Duodenal mucosa (tissue), 2 donors: Measurements from ENCODE around the gene CCSAP.

ENCODE experiments used
- H3K27ac ChIP-seq: one replicate; pipeline ENCODE4 v1.7.0; 2013; ENCODE audit warnings: low read depth, low read length
- H3K27me3 ChIP-seq, 2 donors: one replicate each; pipeline ENCODE4 v1.7.0; 2013; ENCODE audit warnings: low read length in 2 of 2, control low read depth in 1 of 2; ENCODE audit not compliant: insufficient read depth in 2 of 2, control insufficient read depth in 1 of 2
- H3K36me3 ChIP-seq, 2 donors: one replicate each; pipeline ENCODE4 v1.7.0; 2013; ENCODE audit warnings: low read length in 2 of 2, control low read depth in 1 of 2; ENCODE audit not compliant: insufficient read depth in 2 of 2, control insufficient read depth in 1 of 2
- H3K4me1 ChIP-seq, 2 donors: one replicate each; pipeline ENCODE4 v1.7.0; 2013; ENCODE audit warnings: low read length in 2 of 2, control low read depth in 1 of 2; ENCODE audit not compliant: insufficient read depth in 2 of 2, control insufficient read depth in 1 of 2
- H3K4me3 ChIP-seq, 2 donors: one replicate each; pipeline ENCODE4 v1.7.0; 2013; ENCODE audit warnings: low read length in 2 of 2, low read depth in 1 of 2
- H3K9ac ChIP-seq, 2 donors: one replicate each; pipeline ENCODE4 v1.7.0; 2013; ENCODE audit warnings: low read length in 2 of 2, low read depth in 1 of 2
- H3K9me3 ChIP-seq, 2 donors: one replicate each; pipeline ENCODE4 v1.7.0; 2013; ENCODE audit warnings: low read length in 2 of 2, control low read depth in 1 of 2; ENCODE audit not compliant: control insufficient read depth in 1 of 2

The CCSAP gene

DNA sequence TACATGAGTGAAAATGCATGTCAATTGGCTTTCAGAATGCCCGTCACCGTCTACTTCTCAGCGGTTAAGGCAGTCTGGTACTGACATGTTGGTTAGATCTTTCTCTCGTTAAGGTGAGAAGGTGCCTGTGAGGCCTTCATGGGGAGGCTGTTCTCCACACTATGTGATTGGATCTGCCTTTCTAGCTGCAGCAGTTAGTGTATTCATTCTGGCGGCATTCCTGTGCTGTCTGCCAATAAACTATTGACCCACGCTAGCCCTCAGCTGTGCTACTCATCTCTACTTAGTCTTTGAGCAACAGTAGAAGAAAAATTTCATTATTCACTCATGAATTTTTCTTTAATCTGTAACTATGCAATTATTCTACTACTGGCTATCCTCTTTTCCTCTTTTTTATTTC, 32.0 kb downstream of the CCSAP start:
- Histone ChIP-seq H3K27ac (no peak overlapping the region), H3K36me3 (peaks cover 10 to 42% of the 10 kb centered on the region in 2 donors), H3K9ac (no peak overlapping the region), H3K9me3 (no peaks in the 10 kb centered on the region), H3K4me3 (no peak overlapping the region), H3K27me3 (no peaks in the 10 kb centered on the region), H3K4me1 (no peaks in the 10 kb centered on the region)

DNA sequence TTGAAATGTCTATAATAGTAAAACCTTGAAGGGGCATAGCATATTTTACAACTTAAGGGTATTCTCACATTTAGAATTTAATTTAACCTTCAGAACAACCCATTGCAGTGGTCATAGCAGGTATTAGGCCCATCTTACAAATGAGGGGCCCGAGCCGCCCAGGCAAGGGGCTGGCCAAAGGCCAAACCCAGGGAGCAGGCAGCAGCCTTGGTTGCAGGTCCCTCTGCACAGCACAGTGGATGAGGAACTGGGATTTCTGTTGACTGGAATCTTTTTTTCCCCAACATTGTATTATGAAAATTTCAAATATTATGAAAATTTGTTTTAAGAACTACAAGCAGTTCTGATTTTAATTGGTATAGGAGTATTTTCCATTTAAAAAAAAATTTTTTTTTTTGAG, 33.2 kb downstream of the CCSAP start:
- H3K9me3 ChIP-seq = no peaks in the 10 kb centered on the region
- peaks cover 10 to 51% of the 10 kb centered on the region in 2 donors for H3K36me3 ChIP-seq
- H3K27me3 ChIP-seq = no peaks in the 10 kb centered on the region
- H3K9ac ChIP-seq = no peak overlapping the region
- H3K4me1 ChIP-seq = no peaks in the 10 kb centered on the region
- no peak overlapping the region for H3K4me3 ChIP-seq
- no peak overlapping the region for H3K27ac ChIP-seq

DNA sequence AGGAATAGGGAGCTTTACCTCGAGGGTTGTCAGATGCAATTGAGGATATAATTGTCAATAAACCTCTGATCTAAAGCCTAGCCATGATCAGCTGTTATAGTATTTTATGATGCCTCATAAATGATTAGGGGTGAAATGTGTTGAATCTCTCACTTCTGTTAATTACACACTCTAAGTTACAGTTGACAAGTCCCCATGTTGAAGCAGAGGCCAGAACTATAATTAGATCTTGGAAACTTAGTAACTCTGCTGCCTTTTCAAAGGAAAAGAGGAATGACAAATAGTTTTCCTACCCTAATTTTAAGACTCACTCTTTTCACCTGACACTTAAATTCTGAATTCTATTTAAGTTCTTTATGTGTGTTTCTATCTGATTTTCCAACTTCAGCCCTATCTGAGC, 33.8 kb downstream of the CCSAP start:
- H3K9ac ChIP-seq = no peak overlapping the region

DNA sequence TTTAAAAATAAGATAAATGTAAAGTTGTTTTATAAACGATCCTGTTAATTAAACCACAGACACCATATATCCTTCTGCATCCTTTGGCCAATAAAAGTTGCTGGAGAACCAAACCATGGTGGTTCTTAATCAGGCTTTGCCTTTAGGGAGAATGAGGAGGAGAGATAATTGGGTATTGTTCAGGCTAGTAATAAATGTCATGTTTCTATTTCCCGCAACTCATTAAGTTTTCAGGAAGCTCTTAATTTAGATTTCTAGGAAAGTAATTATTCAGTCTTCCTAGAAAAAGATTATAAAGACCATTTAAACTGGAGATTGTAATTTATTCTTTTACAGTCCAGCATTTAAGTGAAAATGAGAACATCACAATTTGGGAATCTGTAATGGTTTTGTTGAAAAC, 37.5 kb downstream of the CCSAP start:
- Histone ChIP-seq H3K9me3 (no peaks in the 10 kb centered on the region), H3K4me1 (no peaks in the 10 kb centered on the region), H3K4me3 (no peak overlapping the region), H3K9ac (no peak overlapping the region), H3K27ac (no peak overlapping the region), H3K36me3 (peaks cover 14 to 67% of the 10 kb centered on the region in 2 donors), H3K27me3 (no peaks in the 10 kb centered on the region)

More for the DNA sequence above, 33.8 kb downstream of the CCSAP start:
- Histone ChIP-seq H3K36me3 (peaks cover 15 to 56% of the 10 kb centered on the region in 2 donors), H3K4me1 (no peaks in the 10 kb centered on the region), H3K27me3 (no peaks in the 10 kb centered on the region), H3K27ac (no peak overlapping the region), H3K4me3 (no peak overlapping the region), H3K9me3 (no peaks in the 10 kb centered on the region)

DNA sequence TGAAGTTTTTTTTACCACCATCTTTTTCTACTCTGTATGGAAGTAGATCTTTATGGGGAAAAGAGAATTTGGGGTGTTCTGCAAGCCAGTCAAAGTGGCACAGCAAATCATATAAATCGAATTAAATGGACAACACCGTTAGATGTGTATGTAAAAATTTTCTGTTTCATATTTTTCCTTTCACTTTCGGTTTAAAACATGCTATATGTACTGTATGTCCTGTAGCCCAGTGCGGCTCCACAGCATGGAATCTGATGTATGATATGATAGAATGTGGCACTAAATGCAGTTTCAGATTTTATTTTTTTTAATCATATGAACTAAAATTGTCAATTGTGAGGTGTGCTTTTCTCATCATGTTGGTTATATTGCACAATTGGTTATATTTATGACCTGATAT, 39.0 kb downstream of the CCSAP start:
- Histone ChIP-seq H3K36me3 (peaks cover 26 to 74% of the 10 kb centered on the region in 2 donors), H3K9ac (no peak overlapping the region), H3K27ac (no peak overlapping the region), H3K4me3 (no peak overlapping the region), H3K9me3 (no peaks in the 10 kb centered on the region), H3K27me3 (no peaks in the 10 kb centered on the region), H3K4me1 (no peaks in the 10 kb centered on the region)

DNA sequence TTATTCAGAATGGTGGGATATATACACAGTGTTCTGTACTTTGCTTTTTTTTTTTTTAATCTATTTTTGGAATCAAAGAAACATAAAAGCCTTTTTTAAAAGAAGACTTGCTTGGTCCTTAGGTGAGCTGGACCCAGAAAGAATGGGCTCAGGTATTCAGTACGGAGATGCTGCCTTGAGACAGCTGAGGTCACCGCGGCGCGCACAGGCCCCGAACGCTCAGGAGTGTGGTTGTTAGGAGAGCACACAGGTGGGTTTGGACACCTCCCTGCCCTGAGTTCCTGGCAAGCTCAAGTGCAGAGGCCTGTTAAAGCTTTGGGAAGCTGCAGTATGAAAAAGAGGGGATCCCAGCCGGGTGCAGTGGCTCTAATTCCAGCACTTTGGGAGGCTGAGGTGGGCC, 40.1 kb downstream of the CCSAP start:
- no peaks in the 10 kb centered on the region for H3K9me3 ChIP-seq
- no peaks in the 10 kb centered on the region for H3K4me1 ChIP-seq
- no peak overlapping the region for H3K4me3 ChIP-seq
- H3K9ac ChIP-seq = no peak overlapping the region
- no peak overlapping the region for H3K27ac ChIP-seq
- no peaks in the 10 kb centered on the region for H3K27me3 ChIP-seq
- peaks cover 26 to 70% of the 10 kb centered on the region in 2 donors for H3K36me3 ChIP-seq

DNA sequence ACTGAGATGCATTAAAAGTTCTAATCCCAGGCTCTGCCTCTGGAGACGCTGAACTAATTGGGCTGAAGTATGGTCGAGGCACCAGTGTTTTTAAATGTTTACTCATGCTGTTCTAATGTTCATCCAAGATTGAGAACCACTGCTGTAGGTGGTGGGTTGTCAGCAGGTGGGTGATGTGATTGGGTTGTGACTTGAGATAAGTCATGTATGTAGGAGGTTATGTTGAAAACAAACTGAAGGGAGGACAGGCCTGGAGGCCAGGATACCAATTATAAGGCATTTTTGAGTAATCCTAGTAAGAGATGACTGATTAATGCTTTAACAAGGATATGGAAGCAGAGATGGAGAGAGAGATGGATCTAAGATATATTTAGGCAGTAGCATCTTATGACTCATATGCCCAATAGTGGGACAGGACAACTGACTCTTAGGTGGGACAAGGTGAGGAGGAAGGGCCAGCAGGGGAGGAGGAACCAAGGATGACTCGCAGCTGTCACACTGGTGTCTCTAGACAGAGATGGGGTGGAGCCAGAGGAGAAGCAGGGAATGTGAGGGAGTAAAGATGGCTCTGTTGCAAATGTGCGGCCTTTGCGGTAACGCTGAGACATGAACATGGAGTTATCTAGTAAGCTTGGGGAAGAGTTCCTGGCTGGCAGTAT, 42.6 kb downstream of the CCSAP start:
- no peaks in the 10 kb centered on the region for H3K9me3 ChIP-seq
- H3K9ac ChIP-seq = no peak overlapping the region
- H3K36me3 ChIP-seq = peaks cover 37 to 77% of the 10 kb centered on the region in 2 donors
- no peaks in the 10 kb centered on the region for H3K4me1 ChIP-seq
- H3K27ac ChIP-seq = no peak overlapping the region
- no peak overlapping the region for H3K4me3 ChIP-seq
- no peaks in the 10 kb centered on the region for H3K27me3 ChIP-seq

DNA sequence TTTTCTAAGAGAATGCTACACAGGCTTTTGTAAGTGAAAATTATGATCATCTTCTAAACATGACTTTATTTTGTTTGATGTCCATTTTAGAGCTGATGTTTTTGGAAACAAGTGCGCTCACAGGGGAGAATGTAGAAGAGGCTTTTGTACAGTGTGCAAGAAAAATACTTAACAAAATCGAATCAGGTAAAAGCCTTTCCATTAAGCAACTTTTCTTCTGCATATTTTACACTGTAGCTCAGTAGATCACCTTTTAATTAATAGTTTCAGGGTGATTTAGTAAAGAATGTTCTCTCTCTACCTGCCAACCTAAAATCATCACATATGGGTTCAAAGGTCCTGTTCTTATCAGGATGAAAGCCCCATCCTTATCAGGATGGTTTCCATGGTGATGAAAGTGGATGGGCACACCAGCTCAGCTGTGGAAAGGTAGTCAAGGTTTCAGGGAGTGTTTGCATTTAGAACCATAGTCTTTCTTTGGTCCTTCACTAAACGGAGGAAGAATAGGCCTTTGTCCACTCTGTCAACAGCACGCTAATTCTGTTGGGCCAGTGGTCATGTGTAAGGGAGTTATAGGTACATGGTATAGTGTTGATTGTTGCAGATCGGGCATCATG, 43.9 kb downstream of the CCSAP start:
- Histone ChIP-seq H3K4me1 (no peaks in the 10 kb centered on the region), H3K36me3 (peaks cover 32 to 68% of the 10 kb centered on the region in 2 donors), H3K27me3 (no peaks in the 10 kb centered on the region), H3K27ac (no peak overlapping the region), H3K9me3 (no peaks in the 10 kb centered on the region), H3K4me3 (no peak overlapping the region), H3K9ac (no peak overlapping the region)

DNA sequence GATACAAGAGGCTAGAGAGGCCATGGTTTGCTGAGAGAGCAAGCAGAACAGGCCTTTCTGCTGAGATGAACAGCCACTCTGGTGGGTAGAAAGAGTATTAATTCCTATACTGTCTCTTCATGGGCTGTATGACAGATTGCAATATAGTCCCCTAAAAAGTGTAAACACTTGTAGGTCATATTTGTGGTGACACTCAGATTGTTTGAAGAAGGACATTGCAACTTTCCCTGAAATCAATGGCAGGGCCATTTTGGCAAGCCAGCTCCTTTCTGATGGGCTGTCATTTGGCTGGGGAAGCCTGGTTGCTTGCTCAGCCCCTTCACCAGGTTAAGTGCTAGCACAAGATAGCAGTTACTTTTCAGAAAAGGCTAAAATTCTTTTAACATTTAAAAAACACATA, 44.4 kb downstream of the CCSAP start:
- no peak overlapping the region for H3K27ac ChIP-seq
- no peaks in the 10 kb centered on the region for H3K9me3 ChIP-seq
- H3K9ac ChIP-seq = no peak overlapping the region
- no peaks in the 10 kb centered on the region for H3K27me3 ChIP-seq
- H3K36me3 ChIP-seq = peaks cover 30 to 68% of the 10 kb centered on the region in 2 donors
- no peaks in the 10 kb centered on the region for H3K4me1 ChIP-seq
- H3K4me3 ChIP-seq = no peak overlapping the region

DNA sequence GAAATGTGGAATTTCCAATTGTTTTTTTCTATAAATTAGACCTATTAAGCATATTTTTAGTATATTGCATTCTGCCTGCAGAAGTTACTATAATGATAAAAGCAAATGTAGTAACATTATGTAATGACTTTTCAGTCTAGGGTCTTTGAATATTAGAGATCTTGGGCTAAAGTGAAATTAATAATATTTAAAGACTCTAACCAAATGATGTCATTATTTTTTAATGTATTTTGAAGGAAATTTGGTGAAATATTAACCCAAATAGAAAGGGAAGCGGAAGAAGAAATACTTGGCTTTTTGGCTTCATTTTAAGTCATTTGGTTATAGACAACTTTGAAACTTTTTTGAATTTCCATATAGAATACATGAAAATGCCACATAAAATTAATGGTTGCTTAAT, 45.1 kb downstream of the CCSAP start:
- no peak overlapping the region for H3K4me3 ChIP-seq
- no peak overlapping the region for H3K9ac ChIP-seq
- no peaks in the 10 kb centered on the region for H3K9me3 ChIP-seq
- no peaks in the 10 kb centered on the region for H3K27me3 ChIP-seq
- H3K27ac ChIP-seq = no peak overlapping the region
- H3K36me3 ChIP-seq = peaks cover 36 to 65% of the 10 kb centered on the region in 2 donors
- H3K4me1 ChIP-seq = no peaks in the 10 kb centered on the region
